ENCODE measurements around the gene RIPK4. TPM values are rescaled to one million over a fixed set of nuclear protein-coding genes. Genes with fewer than 3 reads are reported as not detected.

The RIPK4 gene
- total and polyA plus RNA-seq, 2 donors (not counting 1 experiment from before 2014, with no cell fraction given) = not detected

- peaks cover 35% of the 10 kb centered on the region for H3K27me3 Mint-ChIP-seq
These were observed 62.9 kb downstream of the RIPK4 start for GRCh38 chr21:41703857-41704501.

More at GRCh38 chr21:41703857-41704501, 62.9 kb downstream of the RIPK4 start:
- Mint-ChIP-seq H3K27ac (no peak overlapping the region), H3K4me1 (no peaks in the 10 kb centered on the region), H3K9me3 (ENCODE audit: insufficient read depth) (peaks cover 6% of the 10 kb centered on the region), H3K4me3 (no peak overlapping the region)
- ATAC-seq (ENCODE audit: low read depth) = no peak
- TF ChIP-seq EZH2 (IDR thresholded peaks at IDR 0.05; ENCODE audit: borderline replicate concordance, insufficient read depth, low read depth, low read length, poor library complexity, severe bottlenecking) (no peak), CTCF (IDR thresholded peaks at IDR 0.05) (no peak)
- H3K27ac ChIP-seq (ENCODE audit: low read length in 2 of 2) = no peak overlapping the region
- no peak for DNase-seq
- H3K79me2 ChIP-seq (ENCODE audit: control insufficient read depth, insufficient read depth, low read length) = no peaks in the 10 kb centered on the region
- no peaks in the 10 kb centered on the region for H3K36me3 ChIP-seq (replicated peaks in 1 of 2; ENCODE audit: control extremely low read depth in 1 of 2, control insufficient read depth in 1 of 2, extremely low read depth in 1 of 2, insufficient read depth in 2 of 2, low read length in 1 of 2)
- no peaks in the 10 kb centered on the region for H4K20me1 ChIP-seq (ENCODE audit: control insufficient read depth, insufficient read depth, low read length, poor library complexity, severe bottlenecking)
- intact Hi-C loops (cut with micrococcal nuclease) = no loop called here
- WGBS (ENCODE audit: insufficient coverage) = 75% methylated on average over 6 of the region's 18 CpGs
- peaks cover 0 to 3% (median 0%) of the 10 kb centered on the region in 4 experiments for H3K27me3 ChIP-seq (replicated peaks in 1 of 4; ENCODE audit: control extremely low read depth in 1 of 4, control insufficient read depth in 3 of 4, insufficient read depth in 4 of 4, low read length in 3 of 4)
- H3K4me3 ChIP-seq (ENCODE audit: control extremely low read depth in 1 of 5, extremely low read depth in 1 of 5, insufficient read depth in 1 of 5, low read depth in 2 of 5, low read length in 4 of 5) = no peak overlapping the region
- ChIA-PET POLR2A (no interaction called here), CTCF (no interaction called here)
- H3K9ac ChIP-seq (ENCODE audit: low read length) = no peak overlapping the region
- H3K4me1 ChIP-seq (ENCODE audit: control insufficient read depth in 2 of 2, insufficient read depth in 2 of 2, low read length in 2 of 2) = no peaks in the 10 kb centered on the region
- peaks cover 0 to 29% (median 0%) of the 10 kb centered on the region in 3 donors for H3K9me3 ChIP-seq (ENCODE audit: control extremely low read depth in 1 of 3, control insufficient read depth in 2 of 3, insufficient read depth in 1 of 3, low read length in 2 of 3)
- H2AFZ ChIP-seq (ENCODE audit: insufficient read depth, low read depth, low read length, poor library complexity, severe bottlenecking) = no peak overlapping the region
- no peak overlapping the region for H3K4me2 ChIP-seq (replicated peaks; ENCODE audit: low read depth, low read length, poor library complexity, severe bottlenecking)

All from B cell (primary cell).